ENCODE measurements around the gene RASSF3. TPM values are rescaled to one million over a fixed set of nuclear protein-coding genes. Genes with fewer than 3 reads are reported as not detected.
"Not testable (repeated sequence)": the region's sequence is repeated elsewhere in the genome, so short reads cannot be mapped to it uniquely, and the experiment has no call there.

Gene RASSF3
- polyA plus RNA-seq, 1 donor (not counting 4 experiments of a cell fraction or from before 2014, with no cell fraction given) = 9.6 TPM

GRCh38 chr12:64612843-64613242 is 2.5 kb downstream of the RASSF3 start:
- DNase-seq (ENCODE audit: low read depth, low spot score) = no peak
- H3K4me3 ChIP-seq (ENCODE audit: control insufficient read depth in 2 of 3, extremely low read depth in 1 of 3, insufficient read depth in 2 of 3, low read depth in 1 of 3, low read length in 3 of 3) = no peak overlapping the region
- H3K4me1 ChIP-seq (ENCODE audit: control insufficient read depth, extremely low read depth, insufficient read depth, low read length) = peaks cover 12% of the 10 kb centered on the region
- no peaks in the 10 kb centered on the region for H3K27me3 ChIP-seq (ENCODE audit: control insufficient read depth, extremely low read depth, insufficient read depth, low read length)
- no peak for FAIRE-seq
- peaks cover 39% of the 10 kb centered on the region for H3K79me2 ChIP-seq (ENCODE audit: control insufficient read depth, insufficient read depth, low read length)
- H3K9me1 ChIP-seq (ENCODE audit: control insufficient read depth, extremely low read depth, insufficient read depth, low read length) = no peaks in the 10 kb centered on the region
- no peak overlapping the region for H3K27ac ChIP-seq (ENCODE audit: control insufficient read depth, insufficient read depth, low read length)
- no peak for TF ChIP-seq CTCF (optimal IDR thresholded peaks at IDR 0.05 in 1 of 3, IDR thresholded peaks at IDR 0.05 in 1 of 3, conservative IDR thresholded peaks at IDR 0.05 in 1 of 3; ENCODE audit: extremely low read depth in 1 of 3, insufficient read depth in 2 of 3, low read length in 3 of 3)
- no peak for TF ChIP-seq EZH2 (IDR thresholded peaks at IDR 0.05; ENCODE audit: low read length)
- no peak overlapping the region for H3K9ac ChIP-seq (ENCODE audit: control insufficient read depth, extremely low read depth, insufficient read depth, low read length)
- dilution Hi-C loops (cut with MboI; ENCODE audit: extremely low pct_ligation_motif_present, low sequenced_read_pairs) = no loop called here
- H2AFZ ChIP-seq (ENCODE audit: control insufficient read depth, low read length) = no peak overlapping the region
- no peak overlapping the region for H3K4me2 ChIP-seq (ENCODE audit: control insufficient read depth, extremely low read depth, insufficient read depth, low read depth, low read length)
- H3K36me3 ChIP-seq (ENCODE audit: control insufficient read depth in 2 of 2, extremely low read depth in 1 of 2, insufficient read depth in 2 of 2, low read length in 2 of 2) = peaks cover 0 to 3% of the 10 kb centered on the region in 2 experiments
- H4K20me1 ChIP-seq (ENCODE audit: control insufficient read depth, extremely low read depth, insufficient read depth, low read length) = no peaks in the 10 kb centered on the region
- no peaks in the 10 kb centered on the region for H3K9me3 ChIP-seq (ENCODE audit: control insufficient read depth, low read depth, low read length)

GRCh38 chr12:64613775-64614398 is 3.6 kb downstream of the RASSF3 start:
- DNase-seq (ENCODE audit: low read depth, low spot score); FAIRE-seq; H3K4me3 ChIP-seq (ENCODE audit: control insufficient read depth in 2 of 3, extremely low read depth in 1 of 3, insufficient read depth in 2 of 3, low read depth in 1 of 3, low read length in 3 of 3); H3K4me2 ChIP-seq (ENCODE audit: control insufficient read depth, extremely low read depth, insufficient read depth, low read depth, low read length); H3K27me3 ChIP-seq (ENCODE audit: control insufficient read depth, extremely low read depth, insufficient read depth, low read length); H3K4me1 ChIP-seq (ENCODE audit: control insufficient read depth, extremely low read depth, insufficient read depth, low read length); dilution Hi-C loops (cut with MboI; ENCODE audit: extremely low pct_ligation_motif_present, low sequenced_read_pairs); H3K9ac ChIP-seq (ENCODE audit: control insufficient read depth, extremely low read depth, insufficient read depth, low read length); H3K36me3 ChIP-seq (ENCODE audit: control insufficient read depth in 2 of 2, extremely low read depth in 1 of 2, insufficient read depth in 2 of 2, low read length in 2 of 2); H2AFZ ChIP-seq (ENCODE audit: control insufficient read depth, low read length); H3K9me3 ChIP-seq (ENCODE audit: control insufficient read depth, low read depth, low read length); H3K27ac ChIP-seq (ENCODE audit: control insufficient read depth, insufficient read depth, low read length); H4K20me1 ChIP-seq (ENCODE audit: control insufficient read depth, extremely low read depth, insufficient read depth, low read length); H3K9me1 ChIP-seq (ENCODE audit: control insufficient read depth, extremely low read depth, insufficient read depth, low read length): not testable (repeated sequence)
- peaks cover 41% of the 10 kb centered on the region for H3K79me2 ChIP-seq (ENCODE audit: control insufficient read depth, insufficient read depth, low read length)

GRCh38 chr12:64616201-64616600 is 5.9 kb downstream of the RASSF3 start:
- no peaks in the 10 kb centered on the region for H3K9me1 ChIP-seq (ENCODE audit: control insufficient read depth, extremely low read depth, insufficient read depth, low read length)
- dilution Hi-C loops (cut with MboI; ENCODE audit: extremely low pct_ligation_motif_present, low sequenced_read_pairs) = no loop called here
- no peak overlapping the region for H3K27ac ChIP-seq (ENCODE audit: control insufficient read depth, insufficient read depth, low read length)
- peaks cover 46% of the 10 kb centered on the region for H3K79me2 ChIP-seq (ENCODE audit: control insufficient read depth, insufficient read depth, low read length)
- H2AFZ ChIP-seq (ENCODE audit: control insufficient read depth, low read length) = no peak overlapping the region
- H3K9me3 ChIP-seq (ENCODE audit: control insufficient read depth, low read depth, low read length) = no peaks in the 10 kb centered on the region
- H3K4me3 ChIP-seq (ENCODE audit: control insufficient read depth in 2 of 3, extremely low read depth in 1 of 3, insufficient read depth in 2 of 3, low read depth in 1 of 3, low read length in 3 of 3) = no peak overlapping the region
- H3K27me3 ChIP-seq (ENCODE audit: control insufficient read depth, extremely low read depth, insufficient read depth, low read length) = no peaks in the 10 kb centered on the region
- H3K4me1 ChIP-seq (ENCODE audit: control insufficient read depth, extremely low read depth, insufficient read depth, low read length) = peaks cover 7% of the 10 kb centered on the region
- peaks cover 0 to 3% of the 10 kb centered on the region in 2 experiments for H3K36me3 ChIP-seq (ENCODE audit: control insufficient read depth in 2 of 2, extremely low read depth in 1 of 2, insufficient read depth in 2 of 2, low read length in 2 of 2)
- DNase-seq (ENCODE audit: low read depth, low spot score) (no peak), FAIRE-seq (no peak)
- H3K9ac ChIP-seq (ENCODE audit: control insufficient read depth, extremely low read depth, insufficient read depth, low read length) = no peak overlapping the region
- no peak for TF ChIP-seq EZH2 (IDR thresholded peaks at IDR 0.05; ENCODE audit: low read length)
- TF ChIP-seq CTCF (optimal IDR thresholded peaks at IDR 0.05 in 1 of 3, IDR thresholded peaks at IDR 0.05 in 1 of 3, conservative IDR thresholded peaks at IDR 0.05 in 1 of 3; ENCODE audit: extremely low read depth in 1 of 3, insufficient read depth in 2 of 3, low read length in 3 of 3) = no peak
- no peaks in the 10 kb centered on the region for H4K20me1 ChIP-seq (ENCODE audit: control insufficient read depth, extremely low read depth, insufficient read depth, low read length)
- no peak overlapping the region for H3K4me2 ChIP-seq (ENCODE audit: control insufficient read depth, extremely low read depth, insufficient read depth, low read depth, low read length)

Measured in keratinocyte (primary cell).